MM.1S (cell line): ENCODE measurements around the gene HHIP.

Experiments used
- CTCF ChIP-seq: fragments of 300-600 bp; sonication (generic); IDR thresholded peaks from 2 replicates; pipeline ENCODE4 v1.5.1; 2016; ENCODE audit warnings: antibody characterized with exemption, low read length, mixed read lengths
- EZH2 ChIP-seq: fragments of 300-600 bp; sonication (generic); optimal IDR thresholded peaks from 2 replicates; pipeline ENCODE3; 2017; ENCODE audit warnings: low read depth, mild to moderate bottlenecking, antibody characterized with exemption, low read length, mixed read lengths
- EZH2phosphoT487 ChIP-seq: fragments of 300-600 bp; sonication (generic); IDR thresholded peaks from 2 replicates; pipeline ENCODE4 v1.6.1; 2018; ENCODE audit warnings: antibody characterized with exemption, low read length

- no peak for TF ChIP-seq CTCF
- no peak for TF ChIP-seq EZH2
- TF ChIP-seq EZH2phosphoT487, result no peak
Observed at GRCh38 chr4:144720491-144720890, 74.5 kb downstream of the HHIP start.
